Measurements from ENCODE around the gene EIF2AK3. TPM values are rescaled to one million over a fixed set of nuclear protein-coding genes. Genes with fewer than 3 reads are reported as not detected.
A peak's percentile ranks its signal among the peaks of the same experiment; 100 is the strongest.

Gene EIF2AK3
- total and polyA plus RNA-seq, 2 donors (not counting 1 experiment from before 2014, with no cell fraction given) = 40.2 to 57.9 TPM

DNA sequence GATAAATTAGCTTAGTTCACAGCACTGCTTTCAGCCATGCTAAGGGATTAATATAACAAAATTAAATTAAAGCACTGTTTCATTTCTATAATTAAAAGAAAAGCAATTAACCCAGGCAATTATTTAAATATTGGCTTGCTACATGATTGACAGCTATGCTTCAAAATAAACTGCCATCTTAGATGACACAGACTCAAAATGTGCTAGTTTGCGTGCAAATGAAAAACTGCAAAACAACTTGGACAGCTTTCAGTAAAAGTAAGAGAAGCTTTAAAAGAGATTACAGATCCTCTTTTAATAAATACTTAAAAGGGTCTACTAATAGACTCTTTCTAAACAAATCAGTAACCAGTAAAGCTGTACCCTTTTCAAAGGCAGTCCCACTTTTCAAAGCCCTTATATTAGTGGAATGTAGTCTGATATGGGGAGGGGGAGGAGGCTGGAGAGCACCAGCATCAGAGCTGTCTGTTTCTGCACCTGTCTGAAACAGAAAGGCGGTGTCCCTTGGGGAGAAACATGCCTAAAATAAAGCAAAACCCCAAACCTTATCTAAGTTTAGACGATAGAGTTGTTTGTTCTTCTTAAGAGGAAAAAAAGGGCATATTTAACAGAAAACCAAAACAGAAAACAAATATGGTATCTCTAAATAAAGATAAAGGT lies 20.8 kb downstream of the EIF2AK3 start:
- POLR2A ChIA-PET = interaction anchor here (0.7 to 4.4 kb wide), 3 partner anchors 10 to 21 kb away, joined by 5 to 25 read pairs (median 7); partner anchors contain the start of gene EIF2AK3
- no peaks in the 10 kb centered on the region for H3K9me3 Mint-ChIP-seq (ENCODE audit: insufficient read depth)

DNA sequence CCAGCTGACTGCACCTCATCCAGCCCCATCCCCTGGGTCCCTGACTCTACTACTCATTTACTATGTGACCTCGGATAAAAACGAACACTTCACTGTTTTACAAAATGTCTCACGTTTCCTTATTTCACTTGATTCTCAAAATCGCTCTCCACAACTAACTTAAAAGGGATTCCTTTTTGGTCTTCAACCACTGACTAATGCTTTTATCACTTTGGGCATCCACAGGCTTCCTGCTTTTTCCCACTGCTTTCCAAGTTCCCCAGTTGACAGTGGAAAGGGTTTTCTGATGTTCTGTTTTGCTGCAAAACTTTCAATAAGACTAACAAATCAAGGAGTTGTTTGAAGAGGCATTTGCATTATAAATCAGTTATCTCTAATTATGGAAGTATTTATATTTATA lies 24.1 kb downstream of the EIF2AK3 start:
- ATAC-seq (ENCODE audit: low read depth) (no peak), DNase-seq (no peak)
- Mint-ChIP-seq H3K4me3 (peak overlapping the region; percentile 30), H3K27me3 (no peaks in the 10 kb centered on the region), H3K27ac (peak overlapping the region; percentile 80), H3K4me1 (peaks cover 79% of the 10 kb centered on the region), H3K9me3 (ENCODE audit: insufficient read depth) (no peaks in the 10 kb centered on the region)
- Histone ChIP-seq H3K4me1 (ENCODE audit: control insufficient read depth in 2 of 2, insufficient read depth in 2 of 2, low read length in 2 of 2) (peaks cover 81 to 93% of the 10 kb centered on the region in 2 donors), H3K36me3 (replicated peaks in 1 of 2; ENCODE audit: control extremely low read depth in 1 of 2, control insufficient read depth in 1 of 2, extremely low read depth in 1 of 2, insufficient read depth in 2 of 2, low read length in 1 of 2) (peaks cover 0 to 1% of the 10 kb centered on the region in 2 experiments), H3K4me2 (replicated peaks; ENCODE audit: low read depth, low read length, poor library complexity, severe bottlenecking) (peak overlapping the region; percentile 14), H4K20me1 (ENCODE audit: control insufficient read depth, insufficient read depth, low read length, poor library complexity, severe bottlenecking) (no peaks in the 10 kb centered on the region), H3K27me3 (replicated peaks in 1 of 4; ENCODE audit: control extremely low read depth in 1 of 4, control insufficient read depth in 3 of 4, insufficient read depth in 4 of 4, low read length in 3 of 4) (no peaks in the 10 kb centered on the region), H3K9me3 (ENCODE audit: control extremely low read depth in 1 of 3, control insufficient read depth in 2 of 3, insufficient read depth in 1 of 3, low read length in 2 of 3) (no peaks in the 10 kb centered on the region), H3K27ac (ENCODE audit: low read length in 2 of 2) (peak overlapping the region; percentile 45 to 94), H3K9ac (ENCODE audit: low read length) (no peak overlapping the region), H3K4me3 (ENCODE audit: control extremely low read depth in 1 of 5, extremely low read depth in 1 of 5, insufficient read depth in 1 of 5, low read depth in 2 of 5, low read length in 4 of 5) (no peak overlapping the region), H2AFZ (ENCODE audit: insufficient read depth, low read depth, low read length, poor library complexity, severe bottlenecking) (no peak overlapping the region), H3K79me2 (ENCODE audit: control insufficient read depth, insufficient read depth, low read length) (peaks cover 84% of the 10 kb centered on the region)
- ChIA-PET CTCF (no interaction called here), POLR2A (no interaction called here)
- TF ChIP-seq, protein P1, sequence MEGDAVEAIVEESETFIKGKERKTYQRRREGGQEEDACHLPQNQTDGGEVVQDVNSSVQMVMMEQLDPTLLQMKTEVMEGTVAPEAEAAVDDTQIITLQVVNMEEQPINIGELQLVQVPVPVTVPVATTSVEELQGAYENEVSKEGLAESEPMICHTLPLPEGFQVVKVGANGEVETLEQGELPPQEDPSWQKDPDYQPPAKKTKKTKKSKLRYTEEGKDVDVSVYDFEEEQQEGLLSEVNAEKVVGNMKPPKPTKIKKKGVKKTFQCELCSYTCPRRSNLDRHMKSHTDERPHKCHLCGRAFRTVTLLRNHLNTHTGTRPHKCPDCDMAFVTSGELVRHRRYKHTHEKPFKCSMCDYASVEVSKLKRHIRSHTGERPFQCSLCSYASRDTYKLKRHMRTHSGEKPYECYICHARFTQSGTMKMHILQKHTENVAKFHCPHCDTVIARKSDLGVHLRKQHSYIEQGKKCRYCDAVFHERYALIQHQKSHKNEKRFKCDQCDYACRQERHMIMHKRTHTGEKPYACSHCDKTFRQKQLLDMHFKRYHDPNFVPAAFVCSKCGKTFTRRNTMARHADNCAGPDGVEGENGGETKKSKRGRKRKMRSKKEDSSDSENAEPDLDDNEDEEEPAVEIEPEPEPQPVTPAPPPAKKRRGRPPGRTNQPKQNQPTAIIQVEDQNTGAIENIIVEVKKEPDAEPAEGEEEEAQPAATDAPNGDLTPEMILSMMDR (IDR thresholded peaks at IDR 0.05) = no peak
- TF ChIP-seq EZH2 (IDR thresholded peaks at IDR 0.05; ENCODE audit: borderline replicate concordance, insufficient read depth, low read depth, low read length, poor library complexity, severe bottlenecking) = no peak
- 80% methylated on average over 4 of the region's 4 CpGs for whole genome bisulfite sequencing (ENCODE audit: insufficient coverage)
- intact Hi-C loops (cut with micrococcal nuclease) = no loop called here

More for the DNA sequence above, 20.8 kb downstream of the EIF2AK3 start:
- Histone ChIP-seq H2AFZ (ENCODE audit: insufficient read depth, low read depth, low read length, poor library complexity, severe bottlenecking) (no peak overlapping the region), H3K4me3 (ENCODE audit: control extremely low read depth in 1 of 5, extremely low read depth in 1 of 5, insufficient read depth in 1 of 5, low read depth in 2 of 5, low read length in 4 of 5) (peak overlapping the region in 2 of 5 experiments; percentile 1 to 28), H3K9ac (ENCODE audit: low read length) (peak overlapping the region; percentile 42), H3K9me3 (ENCODE audit: control extremely low read depth in 1 of 3, control insufficient read depth in 2 of 3, insufficient read depth in 1 of 3, low read length in 2 of 3) (no peaks in the 10 kb centered on the region), H3K36me3 (replicated peaks in 1 of 2; ENCODE audit: control extremely low read depth in 1 of 2, control insufficient read depth in 1 of 2, extremely low read depth in 1 of 2, insufficient read depth in 2 of 2, low read length in 1 of 2) (peaks cover 3 to 8% of the 10 kb centered on the region in 2 experiments), H3K4me1 (ENCODE audit: control insufficient read depth in 2 of 2, insufficient read depth in 2 of 2, low read length in 2 of 2) (peaks cover 78 to 89% of the 10 kb centered on the region in 2 donors), H3K4me2 (replicated peaks; ENCODE audit: low read depth, low read length, poor library complexity, severe bottlenecking) (peak overlapping the region; percentile 73), H4K20me1 (ENCODE audit: control insufficient read depth, insufficient read depth, low read length, poor library complexity, severe bottlenecking) (no peaks in the 10 kb centered on the region), H3K79me2 (ENCODE audit: control insufficient read depth, insufficient read depth, low read length) (peaks cover 89% of the 10 kb centered on the region), H3K27me3 (replicated peaks in 1 of 4; ENCODE audit: control extremely low read depth in 1 of 4, control insufficient read depth in 3 of 4, insufficient read depth in 4 of 4, low read length in 3 of 4) (no peaks in the 10 kb centered on the region), H3K27ac (ENCODE audit: low read length in 2 of 2) (peak overlapping the region; percentile 86 to 94)
- H3K27ac Mint-ChIP-seq = peak overlapping the region; percentile 94
- intact Hi-C loops (cut with micrococcal nuclease) = loop anchor here (1.0 to 5.0 kb wide), 3 partner anchors 16 to 231 kb away; partner anchors contain the start of gene EIF2AK3
- no peak for TF ChIP-seq EZH2 (IDR thresholded peaks at IDR 0.05; ENCODE audit: borderline replicate concordance, insufficient read depth, low read depth, low read length, poor library complexity, severe bottlenecking)
- TF ChIP-seq, protein P1 (IDR thresholded peaks at IDR 0.05) = no peak
- peak overlapping the region; percentile 57 for H3K4me3 Mint-ChIP-seq
- DNase-seq = peak; percentile 72
- peak; percentile 93 for ATAC-seq (ENCODE audit: low read depth)
- H3K27me3 Mint-ChIP-seq = no peaks in the 10 kb centered on the region
- WGBS (ENCODE audit: insufficient coverage) = no CpG with 5 or more reads among the region's 3 CpGs
- CTCF ChIA-PET = interaction anchor here (0.7 to 3.7 kb wide), 8 partner anchors 11 to 223 kb away, joined by 3 to 52 read pairs (median 6); no protein-coding TSS in a partner anchor
- H3K4me1 Mint-ChIP-seq = peaks cover 76% of the 10 kb centered on the region
